ENCODE results near the gene KRTAP4-8. TPM values are rescaled to one million over a fixed set of nuclear protein-coding genes. Genes with fewer than 3 reads are reported as not detected.

KRTAP4-8 gene
- not detected in 5 replicates for total RNA-seq (2022; extraction: Qiagen RNA extraction)

GRCh38 chr17:41098042-41098441 is at the start of gene KRTAP4-8:
Gene KRTAP4-8, minus strand, starts transcription at chr17:41098142. Its CDS starts 58 bp downstream, at chr17:41098084.

GRCh38 chr17:41140360-41141131 is 42.6 kb upstream of the KRTAP4-8 start, which contains the start of gene KRTAP4-6:
Gene KRTAP4-6, minus strand, starts transcription at chr17:41140544. Its CDS starts 57 bp downstream, at chr17:41140487.

GRCh38 chr17:41123991-41124371 is 26.0 kb upstream of the KRTAP4-8 start, which contains the start of gene KRTAP4-12:
Gene KRTAP4-12, minus strand, starts transcription at chr17:41124182. Its CDS starts 60 bp downstream, at chr17:41124122.

GRCh38 chr17:41117846-41118386 is 20.0 kb upstream of the KRTAP4-8 start, which contains the start of gene KRTAP4-11:
Gene KRTAP4-11, minus strand, starts transcription at chr17:41118373. Its CDS starts 58 bp downstream, at chr17:41118315.

GRCh38 chr17:41105347-41105746 is 7.4 kb upstream of the KRTAP4-8 start, which contains the start of gene KRTAP4-9:
Gene KRTAP4-9, plus strand, starts transcription at chr17:41105389. Its CDS starts 0 bp downstream, at chr17:41105389.

GRCh38 chr17:41101586-41102259 is 3.8 kb upstream of the KRTAP4-8 start, which contains the start of gene KRTAP4-16:
Gene KRTAP4-16, minus strand, starts transcription at chr17:41102209. Its CDS starts 0 bp downstream, at chr17:41102209.

GRCh38 chr17:41084100-41084856 is 13.7 kb downstream of the KRTAP4-8 start, which contains the start of gene KRTAP4-7:
Gene KRTAP4-7, plus strand, starts transcription at chr17:41084150. Its CDS starts 57 bp downstream, at chr17:41084207.

GRCh38 chr17:41065829-41066624 is 31.9 kb downstream of the KRTAP4-8 start, which contains the start of gene KRTAP2-4:
Gene KRTAP2-4, minus strand, starts transcription at chr17:41065879. Its CDS starts 34 bp downstream, at chr17:41065845.

GRCh38 chr17:41060052-41060604 is 37.8 kb downstream of the KRTAP4-8 start, which contains the start of gene KRTAP2-3:
Gene KRTAP2-3, minus strand, starts transcription at chr17:41060114. Its CDS starts 64 bp downstream, at chr17:41060050.

GRCh38 chr17:41055130-41055529 is 42.8 kb downstream of the KRTAP4-8 start, which contains the start of gene KRTAP2-2:
Gene KRTAP2-2, minus strand, starts transcription at chr17:41055230. Its CDS starts 19 bp downstream, at chr17:41055211.

Other genes with a start within 250 kb of the KRTAP4-8 start
- gene KRT12, start 230.9 kb downstream of the KRTAP4-8 start, total RNA-seq (2022; extraction: Qiagen RNA extraction), result not detected in 5 replicates
- 0.11 to 0.49 TPM (median 0.19 TPM) in 5 replicates for gene KRT20, start 212.9 kb downstream of the KRTAP4-8 start, total RNA-seq (2022; extraction: Qiagen RNA extraction)
- gene KRT23, start 160.5 kb downstream of the KRTAP4-8 start, total RNA-seq (2022; extraction: Qiagen RNA extraction), result 0.07 to 0.18 TPM (median 0.08 TPM) in 5 replicates
- not detected in 5 replicates for gene KRT39, start 131.2 kb downstream of the KRTAP4-8 start, total RNA-seq (2022; extraction: Qiagen RNA extraction)
- not detected in 5 replicates for gene KRT40, start 113.8 kb downstream of the KRTAP4-8 start, total RNA-seq (2022; extraction: Qiagen RNA extraction)
- not detected in 5 replicates for gene KRTAP3-3, start 104.0 kb downstream of the KRTAP4-8 start, total RNA-seq (2022; extraction: Qiagen RNA extraction)
- 0.16 to 0.41 TPM (median 0.28 TPM) in 4 of 5 replicates, not detected in the other for gene KRTAP3-2, start 98.2 kb downstream of the KRTAP4-8 start, total RNA-seq (2022; extraction: Qiagen RNA extraction)
- gene KRTAP3-1, start 89.0 kb downstream of the KRTAP4-8 start, total RNA-seq (2022; extraction: Qiagen RNA extraction), result not detected in 5 replicates
- not detected in 5 replicates for gene KRTAP1-5, start 70.9 kb downstream of the KRTAP4-8 start, total RNA-seq (2022; extraction: Qiagen RNA extraction)
- not detected in 5 replicates for gene KRTAP1-4, start 67.9 kb downstream of the KRTAP4-8 start, total RNA-seq (2022; extraction: Qiagen RNA extraction)
- gene KRTAP1-3, start 63.3 kb downstream of the KRTAP4-8 start, total RNA-seq (2022; extraction: Qiagen RNA extraction), result not detected in 5 replicates
- not detected in 5 replicates for gene KRTAP1-1, start 56.7 kb downstream of the KRTAP4-8 start, total RNA-seq (2022; extraction: Qiagen RNA extraction)
- gene KRTAP2-1, start 50.8 kb downstream of the KRTAP4-8 start, total RNA-seq (2022; extraction: Qiagen RNA extraction), result not detected in 5 replicates
- gene KRTAP2-2, start 42.9 kb downstream of the KRTAP4-8 start, total RNA-seq (2022; extraction: Qiagen RNA extraction), result not detected in 5 replicates
- gene KRTAP2-3, start 38.0 kb downstream of the KRTAP4-8 start, total RNA-seq (2022; extraction: Qiagen RNA extraction), result 0.18 TPM in 1 of 5 replicates, not detected in the others
- not detected in 5 replicates for gene KRTAP2-4, start 32.3 kb downstream of the KRTAP4-8 start, total RNA-seq (2022; extraction: Qiagen RNA extraction)
- gene KRTAP4-7, start 14.0 kb downstream of the KRTAP4-8 start, total RNA-seq (2022; extraction: Qiagen RNA extraction), result not detected in 5 replicates
- not detected in 5 replicates for gene KRTAP4-16, start 4.1 kb upstream of the KRTAP4-8 start, total RNA-seq (2022; extraction: Qiagen RNA extraction)
- gene KRTAP4-9, start 7.2 kb upstream of the KRTAP4-8 start, total RNA-seq (2022; extraction: Qiagen RNA extraction), result not detected in 5 replicates
- gene KRTAP4-11, start 20.2 kb upstream of the KRTAP4-8 start, total RNA-seq (2022; extraction: Qiagen RNA extraction), result not detected in 5 replicates
- gene KRTAP4-12, start 26.0 kb upstream of the KRTAP4-8 start, total RNA-seq (2022; extraction: Qiagen RNA extraction), result not detected in 5 replicates
- not detected in 5 replicates for gene KRTAP4-6, start 42.4 kb upstream of the KRTAP4-8 start, total RNA-seq (2022; extraction: Qiagen RNA extraction)
- gene KRTAP4-5, start 51.7 kb upstream of the KRTAP4-8 start, total RNA-seq (2022; extraction: Qiagen RNA extraction), result not detected in 5 replicates
- gene KRTAP4-4, start 62.6 kb upstream of the KRTAP4-8 start, total RNA-seq (2022; extraction: Qiagen RNA extraction), result not detected in 5 replicates
- not detected in 5 replicates for gene KRTAP4-3, start 70.1 kb upstream of the KRTAP4-8 start, total RNA-seq (2022; extraction: Qiagen RNA extraction)
- not detected in 5 replicates for gene KRTAP4-2, start 80.1 kb upstream of the KRTAP4-8 start, total RNA-seq (2022; extraction: Qiagen RNA extraction)
- gene KRTAP4-1, start 86.8 kb upstream of the KRTAP4-8 start, total RNA-seq (2022; extraction: Qiagen RNA extraction), result 0.14 to 0.25 TPM (median 0.24 TPM) in 3 of 5 replicates, not detected in the others
- gene KRTAP9-1, start 91.7 kb upstream of the KRTAP4-8 start, total RNA-seq (2022; extraction: Qiagen RNA extraction), result not detected in 5 replicates
- gene KRTAP9-2, start 128.5 kb upstream of the KRTAP4-8 start, total RNA-seq (2022; extraction: Qiagen RNA extraction), result not detected in 5 replicates
- gene KRTAP9-3, start 134.3 kb upstream of the KRTAP4-8 start, total RNA-seq (2022; extraction: Qiagen RNA extraction), result not detected in 5 replicates
- not detected in 5 replicates for gene KRTAP9-8, start 139.9 kb upstream of the KRTAP4-8 start, total RNA-seq (2022; extraction: Qiagen RNA extraction)
- gene KRTAP9-4, start 151.5 kb upstream of the KRTAP4-8 start, total RNA-seq (2022; extraction: Qiagen RNA extraction), result not detected in 5 replicates
- not detected in 5 replicates for gene KRTAP9-9, start 157.2 kb upstream of the KRTAP4-8 start, total RNA-seq (2022; extraction: Qiagen RNA extraction)
- not detected in 5 replicates for gene KRTAP9-6, start 167.2 kb upstream of the KRTAP4-8 start, total RNA-seq (2022; extraction: Qiagen RNA extraction)
- gene KRTAP9-7, start 177.6 kb upstream of the KRTAP4-8 start, total RNA-seq (2022; extraction: Qiagen RNA extraction), result not detected in 5 replicates
- gene KRTAP29-1, start 204.7 kb upstream of the KRTAP4-8 start, total RNA-seq (2022; extraction: Qiagen RNA extraction), result not detected in 5 replicates
- not detected in 5 replicates for gene KRTAP16-1, start 211.2 kb upstream of the KRTAP4-8 start, total RNA-seq (2022; extraction: Qiagen RNA extraction)
- not detected in 5 replicates for gene KRTAP17-1, start 217.6 kb upstream of the KRTAP4-8 start, total RNA-seq (2022; extraction: Qiagen RNA extraction)

Data from A549 treated with dexamethasone at 1 μM for 4 hours (cell line).